Measurements from ENCODE around the gene FXYD4. TPM values are rescaled to one million over a fixed set of nuclear protein-coding genes. Genes with fewer than 3 reads are reported as not detected.

FXYD4 gene
- total RNA-seq, 4 donors from 2014 or later = not detected

GRCh38 chr10:43408710-43409384, 37.4 kb downstream of the FXYD4 start, which contains the start of gene HNRNPF:
Gene HNRNPF (minus strand): TSS chr10:43409186. CDS start chr10:43387884, 21,302 bp downstream.
- DNase-seq (ENCODE audit: low spot score) (peak; percentile 73), ATAC-seq (ENCODE audit: low FRiP score) (peak; percentile 94)
- no peak for TF ChIP-seq CTCF (IDR thresholded peaks at IDR 0.05)

GRCh38 chr10:43409385-43410109, 38.1 kb downstream of the FXYD4 start:
- no peak for DNase-seq (ENCODE audit: low spot score)
- no peak for TF ChIP-seq CTCF (IDR thresholded peaks at IDR 0.05)
- peak; percentile 1 for ATAC-seq (ENCODE audit: low FRiP score)

GRCh38 chr10:43410345-43410744, 38.9 kb downstream of the FXYD4 start:
- TF ChIP-seq CTCF (IDR thresholded peaks at IDR 0.05) = no peak
- DNase-seq (ENCODE audit: low spot score) = no peak
- ATAC-seq (ENCODE audit: low FRiP score) = no peak

GRCh38 chr10:43411536-43411935, 40.1 kb downstream of the FXYD4 start:
- no peak for TF ChIP-seq CTCF (IDR thresholded peaks at IDR 0.05)
- ATAC-seq (ENCODE audit: low FRiP score) = no peak
- DNase-seq (ENCODE audit: low spot score) = no peak

- no peak for TF ChIP-seq CTCF (IDR thresholded peaks at IDR 0.05)
- DNase-seq (ENCODE audit: low spot score) (no peak), ATAC-seq (ENCODE audit: low FRiP score) (no peak)
Measured at GRCh38 chr10:43415544-43415943, 44.1 kb downstream of the FXYD4 start.

- DNase-seq (ENCODE audit: low spot score) = no peak
- ATAC-seq (ENCODE audit: low FRiP score) = no peak
- TF ChIP-seq CTCF (IDR thresholded peaks at IDR 0.05) = no peak
Measured at GRCh38 chr10:43417950-43418768, 46.7 kb downstream of the FXYD4 start.
